Lower lobe of right lung (tissue), 2 donors: Measurements from ENCODE around the gene CADM2. TPM values are rescaled to one million over a fixed set of nuclear protein-coding genes. Genes with fewer than 3 reads are reported as not detected.

Experiments
- ATAC-seq, 2 donors: fragments of 200-7000 bp; cut with Tn5 transposase; one replicate each; pipeline ENCODE4 v1.9.1; 2020 to 2022; ENCODE audit warnings: mild to moderate bottlenecking in 2 of 2, moderate library complexity in 2 of 2
- DNase-seq: peaks from one replicate; pipeline ENCODE4 v3.0.0-alpha.2; 2020
- H3K27ac ChIP-seq: fragments of 200-600 bp; one replicate; pipeline ENCODE4 v1.8.0; 2022
- H3K27me3 ChIP-seq: fragments of 200-600 bp; one replicate; pipeline ENCODE4 v1.8.0; 2022; ENCODE audit warnings: low read depth
- H3K36me3 ChIP-seq: fragments of 200-600 bp; one replicate; pipeline ENCODE4 v1.8.0; 2022; ENCODE audit warnings: mild to moderate bottlenecking
- H3K4me1 ChIP-seq: fragments of 200-600 bp; one replicate; pipeline ENCODE4 v1.8.0; 2022
- H3K4me3 ChIP-seq: fragments of 200-600 bp; one replicate; pipeline ENCODE4 v1.8.0; 2022; ENCODE audit warnings: mild to moderate bottlenecking
- H3K9me3 ChIP-seq: fragments of 200-600 bp; one replicate; pipeline ENCODE4 v1.8.0; 2022
- CTCF ChIP-seq: fragments of 200-600 bp; IDR thresholded peaks from one replicate; pipeline ENCODE4 v1.8.0; 2022; ENCODE audit warnings: antibody characterized with exemption, mild to moderate bottlenecking
- intact Hi-C: fragments of 100-400 bp; cut with DNase I; formaldehyde crosslinking; loops from one replicate; pipeline ENCODE4 v1.11.0; 2022
- microRNA-seq: library from miRNA; unstranded; fragments of <30 nt; microRNA quantifications from one replicate; pipeline ENCODE4 v1.2.0, GENCODE V29; 2020; ENCODE audit warnings: borderline number of aligned reads
- total RNA-seq: library from RNA; stranded (reverse); fragmentation: NEBNext Ultra II Directional; extraction: Animal tissue kit (Norgen Biotek cat#: 25700); gene quantifications from one replicate; pipeline ENCODE4 v1.2.1, GENCODE V29; 2021
- donor health status: DM: no; HTN: yes; CAD: no; lungs with severe emphysema.

CADM2 gene
- total RNA-seq, 1 donor from 2014 or later: 0.83 TPM

- Histone ChIP-seq H3K36me3 (no peaks in the 10 kb centered on the region), H3K4me1 (no peaks in the 10 kb centered on the region), H3K27me3 (no peaks in the 10 kb centered on the region), H3K9me3 (no peaks in the 10 kb centered on the region), H3K4me3 (no peak overlapping the region), H3K27ac (no peak overlapping the region)
- DNase-seq (no peak), ATAC-seq (no peak)
- intact Hi-C loops: no loop called here
- no peak for TF ChIP-seq CTCF
Observed at GRCh38 chr3:86087160-86087871, 1128.5 kb downstream of the CADM2 start.

GRCh38 chr3:86104154-86104553 lies 1145.4 kb downstream of the CADM2 start:
- no peaks in the 10 kb centered on the region for H3K9me3 ChIP-seq
- DNase-seq: no peak
- no peaks in the 10 kb centered on the region for H3K36me3 ChIP-seq
- intact Hi-C loops: no loop called here
- H3K4me1 ChIP-seq: no peaks in the 10 kb centered on the region
- H3K27me3 ChIP-seq: no peaks in the 10 kb centered on the region
- H3K4me3 ChIP-seq: no peak overlapping the region
- TF ChIP-seq CTCF: no peak
- no peak for ATAC-seq
- H3K27ac ChIP-seq: no peak overlapping the region

- no peaks in the 10 kb centered on the region for H3K36me3 ChIP-seq
- no peak for ATAC-seq
- DNase-seq: no peak
- no peaks in the 10 kb centered on the region for H3K4me1 ChIP-seq
- no peaks in the 10 kb centered on the region for H3K27me3 ChIP-seq
- intact Hi-C loops: no loop called here
- no peak for TF ChIP-seq CTCF
- no peak overlapping the region for H3K4me3 ChIP-seq
- H3K9me3 ChIP-seq: no peaks in the 10 kb centered on the region
- no peak overlapping the region for H3K27ac ChIP-seq
Observed at GRCh38 chr3:86109434-86109833, 1150.6 kb downstream of the CADM2 start.

Small RNA genes lying within 50 kb of the gene (microRNA-seq; reads per million reads assigned to microRNA genes)
- gene MIR5688: not detected
